HG03045 (cell line): Measurements from ENCODE around the gene TIMP2.
"Not testable (repeated sequence)": the region's sequence is repeated elsewhere in the genome, so short reads cannot be mapped to it uniquely, and the experiment has no call there.

Experiments
- ATAC-seq: cut with Tn5 transposase; IDR thresholded peaks from one replicate; pipeline ENCODE4 v1.9.1; 2021; ENCODE audit warnings: mild to moderate bottlenecking, moderate library complexity; ENCODE audit not compliant: unreplicated experiment

The TIMP2 gene

GRCh38 chr17:78957128-78957527, 31.9 kb upstream of the TIMP2 start:
- ATAC-seq: no peak

DNA sequence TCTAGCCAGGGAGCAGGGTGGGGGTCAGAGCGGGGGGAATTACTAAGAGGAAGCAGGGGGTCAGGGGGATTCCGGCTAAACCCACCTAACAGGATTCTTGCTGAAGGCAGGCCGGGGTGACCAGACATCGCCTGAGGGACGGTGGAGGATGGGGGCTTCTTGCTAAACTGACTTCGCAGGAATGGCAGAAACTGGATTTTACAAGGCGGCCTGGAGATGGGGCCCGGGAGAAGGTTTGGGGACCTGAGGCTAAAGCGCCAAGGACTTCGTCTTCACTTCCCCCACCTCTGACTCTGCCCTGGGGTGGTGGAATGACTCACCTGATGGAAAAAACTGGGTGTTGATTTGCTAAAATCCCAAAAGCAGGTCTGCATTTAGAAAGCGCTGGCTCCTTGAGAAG, 31.1 kb upstream of the TIMP2 start:
- no peak for ATAC-seq

GRCh38 chr17:78954684-78955083, 29.5 kb upstream of the TIMP2 start:
- ATAC-seq: no peak

GRCh38 chr17:78953356-78954350, 28.5 kb upstream of the TIMP2 start:
- ATAC-seq: no peak

- no peak for ATAC-seq
Measured at GRCh38 chr17:78952706-78953105, 27.5 kb upstream of the TIMP2 start.

DNA sequence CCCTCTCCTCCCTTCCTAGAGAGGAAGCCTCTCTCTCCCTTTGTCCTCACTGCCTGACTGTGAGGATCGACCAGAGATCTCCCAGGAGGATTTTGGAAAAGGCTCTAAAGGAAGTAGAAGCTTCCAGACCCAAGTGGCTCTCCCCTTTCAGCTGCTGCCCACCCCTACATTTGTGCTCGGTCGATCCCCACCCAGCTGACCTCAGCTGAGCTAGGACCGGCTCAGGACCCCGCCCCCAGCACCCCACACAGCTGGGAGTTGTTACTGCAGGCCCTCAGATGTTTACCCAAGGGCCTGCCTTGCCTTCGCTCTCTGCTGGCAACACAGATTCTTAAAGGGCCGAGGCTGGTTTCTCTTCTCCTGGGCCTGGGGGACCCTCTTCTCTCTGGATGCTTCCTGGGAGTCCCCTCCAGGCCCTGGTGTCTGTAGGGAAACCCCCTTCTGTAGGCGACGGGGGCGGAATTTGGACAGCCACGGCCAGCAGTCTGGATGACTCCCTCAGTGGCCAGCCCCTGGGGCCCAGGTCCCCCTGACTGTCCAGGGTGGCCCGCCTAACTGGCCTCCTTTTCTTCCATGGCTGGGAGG, 26.9 kb upstream of the TIMP2 start:
- ATAC-seq: no peak

DNA sequence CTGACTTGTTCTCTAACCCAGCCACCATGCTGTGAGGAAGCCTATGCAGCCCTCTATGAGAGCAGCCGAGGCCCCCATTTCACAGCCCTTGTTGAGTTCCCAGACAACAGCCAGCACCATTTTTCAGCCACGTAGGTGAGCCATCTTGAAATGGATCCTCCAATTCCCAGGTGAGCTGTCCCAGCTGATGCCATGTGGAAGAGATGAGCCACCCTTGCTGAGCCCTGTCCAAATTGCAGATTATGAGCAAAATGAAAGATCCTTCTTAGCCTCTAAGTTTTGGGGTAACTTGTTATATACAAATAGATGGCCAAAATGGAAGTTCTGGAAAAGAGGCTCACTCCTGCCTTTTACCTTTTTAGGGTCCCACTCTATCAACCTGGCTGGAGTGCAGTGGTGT, 25.7 kb upstream of the TIMP2 start:
- ATAC-seq: no peak

DNA sequence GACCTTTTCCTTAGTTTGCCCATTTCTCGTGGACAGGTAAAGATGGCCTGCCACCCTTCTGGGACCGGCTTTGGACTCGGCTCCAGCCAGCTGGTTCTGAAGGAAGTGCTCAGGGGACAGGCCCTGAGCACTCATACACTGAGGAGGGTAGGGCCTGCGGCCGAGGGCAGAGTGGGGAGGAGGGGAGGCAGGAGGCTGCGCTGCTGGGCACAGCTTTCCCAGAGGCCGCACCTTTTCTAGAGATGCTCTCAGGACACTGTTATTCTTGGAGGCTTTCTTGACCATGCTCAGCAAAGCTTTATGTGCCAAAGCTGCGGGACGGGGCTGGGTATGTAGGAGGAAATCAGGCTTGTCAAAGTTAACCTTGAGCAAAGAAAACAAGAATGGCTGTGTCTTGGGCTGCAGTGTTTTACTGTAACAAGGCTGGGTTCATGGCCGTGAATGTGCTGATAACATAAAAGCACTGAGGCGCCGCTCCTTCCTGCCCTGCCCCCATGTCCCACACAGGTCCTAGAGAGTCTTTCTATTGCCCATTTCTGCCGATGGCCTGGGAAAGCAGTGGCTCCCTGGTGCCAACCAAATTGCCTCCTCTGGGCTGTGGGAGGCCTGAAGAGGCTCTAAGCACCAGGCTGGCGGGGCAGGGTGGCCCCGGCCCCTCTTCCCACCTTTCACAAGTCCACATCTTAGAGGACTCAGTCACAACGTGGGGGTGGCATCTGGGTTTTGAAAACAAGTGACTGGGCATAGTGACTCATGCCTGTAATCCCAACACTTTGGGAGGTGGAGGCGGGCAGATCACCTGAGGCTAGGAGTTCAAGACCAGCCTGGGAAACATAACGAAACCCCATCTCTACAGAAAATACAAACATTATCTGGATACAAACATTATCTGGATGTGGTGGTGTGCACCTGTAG, 22.3 kb upstream of the TIMP2 start:
- no peak for ATAC-seq

- ATAC-seq: no peak
Measured at GRCh38 chr17:78946631-78947030, 21.4 kb upstream of the TIMP2 start.

DNA sequence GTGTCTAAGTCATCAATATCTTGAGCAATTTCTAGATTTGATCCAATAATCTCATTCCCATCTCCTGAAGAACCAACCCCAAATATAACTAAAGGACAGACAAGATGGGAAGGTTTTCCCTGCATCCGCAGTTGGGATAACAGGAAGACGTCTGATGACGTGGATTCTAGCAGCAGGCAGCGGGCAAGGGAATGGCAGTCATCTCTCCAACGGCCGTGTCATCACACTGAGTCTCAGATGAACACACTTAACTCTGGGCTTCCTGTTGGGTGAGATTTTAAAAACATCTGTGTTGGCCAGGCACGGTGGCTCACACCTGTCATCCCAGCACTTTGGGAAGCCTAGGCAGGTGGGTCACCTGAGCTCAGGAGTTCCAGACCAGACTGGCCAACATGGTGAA, 20.9 kb upstream of the TIMP2 start:
- no peak for ATAC-seq

DNA sequence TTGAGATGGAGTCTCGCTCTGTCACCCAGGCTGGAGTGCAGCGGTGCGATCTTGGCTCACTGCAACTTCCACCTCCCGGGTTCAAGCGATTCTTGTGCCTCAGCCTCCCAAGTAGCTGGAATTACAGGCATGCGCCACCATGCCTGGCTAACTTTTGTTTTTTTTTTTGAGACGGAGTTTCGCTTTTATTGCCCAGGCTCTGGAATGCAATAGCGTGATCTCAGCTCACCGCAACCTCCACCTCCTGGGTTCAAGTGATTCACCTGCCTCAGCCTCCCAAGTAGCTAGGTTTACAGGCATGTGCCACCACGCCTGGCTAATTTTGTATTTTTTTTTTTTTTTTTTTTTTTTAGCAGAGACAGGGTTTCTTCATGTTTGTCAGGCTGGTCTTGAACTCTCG, 20.3 kb upstream of the TIMP2 start:
- not testable (repeated sequence) for ATAC-seq

DNA sequence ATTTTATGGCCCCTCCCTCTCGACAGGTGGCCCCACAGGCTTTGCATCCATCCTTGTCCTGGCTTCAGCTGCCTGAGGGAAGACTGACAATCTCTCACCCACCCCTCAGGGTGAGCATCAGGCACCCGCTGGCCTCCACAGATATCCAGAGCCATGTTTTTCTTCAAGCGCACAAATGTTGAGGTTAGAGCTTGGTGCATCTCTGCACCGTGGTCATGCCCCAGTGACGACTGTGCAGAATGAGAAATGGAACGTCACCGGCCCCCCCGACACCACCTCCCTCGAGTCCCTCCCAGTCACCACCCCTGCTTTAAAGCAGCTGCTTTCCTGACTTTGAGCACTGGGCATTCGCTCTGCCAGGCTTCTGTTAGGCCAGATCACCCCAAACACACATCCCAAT, 19.8 kb upstream of the TIMP2 start:
- ATAC-seq: no peak

DNA sequence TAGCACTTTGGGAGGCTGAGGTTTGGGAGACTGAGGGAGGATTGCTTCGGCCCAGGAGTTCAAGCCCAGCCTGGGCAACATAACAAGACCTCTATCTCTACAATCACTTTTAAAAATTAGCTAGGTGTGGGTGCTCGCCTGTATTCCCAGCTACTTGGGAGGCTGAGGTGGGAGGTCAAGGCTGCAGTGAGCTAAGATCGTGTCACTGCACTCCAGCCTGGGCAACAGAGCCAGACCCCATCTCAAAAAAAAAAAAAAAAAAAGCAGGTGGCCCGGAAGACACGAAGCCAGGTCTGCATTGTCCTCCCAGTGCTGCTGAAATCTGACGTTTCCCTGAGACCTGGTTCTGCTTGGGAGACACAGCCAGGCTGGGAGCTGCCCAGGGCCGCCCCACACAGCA, 18.8 kb upstream of the TIMP2 start:
- ATAC-seq: no peak

DNA sequence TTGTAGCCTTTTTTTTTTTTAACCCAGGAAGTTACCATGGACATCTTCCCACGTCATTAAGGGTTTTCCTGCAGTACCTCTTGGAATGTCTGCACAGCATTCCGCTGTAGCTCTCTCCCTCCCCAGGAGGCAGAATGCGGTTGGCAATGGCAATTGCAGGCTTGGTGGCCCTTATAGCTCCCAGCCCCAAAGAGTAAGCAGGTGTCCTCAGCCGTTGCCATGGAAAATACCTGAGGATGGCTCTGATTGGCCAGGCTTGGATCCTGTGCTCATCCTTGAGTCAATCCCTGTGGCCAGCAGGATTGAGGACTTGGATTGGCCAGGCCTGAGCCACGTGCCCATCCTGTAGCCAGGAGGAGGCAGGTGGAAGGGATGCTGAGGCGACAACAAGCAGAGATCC, 15.5 kb upstream of the TIMP2 start:
- ATAC-seq: no peak

- ATAC-seq: no peak
Measured at GRCh38 chr17:78940258-78940657, 15.1 kb upstream of the TIMP2 start.

- ATAC-seq: no peak
Measured at GRCh38 chr17:78939615-78940014, 14.4 kb upstream of the TIMP2 start.

DNA sequence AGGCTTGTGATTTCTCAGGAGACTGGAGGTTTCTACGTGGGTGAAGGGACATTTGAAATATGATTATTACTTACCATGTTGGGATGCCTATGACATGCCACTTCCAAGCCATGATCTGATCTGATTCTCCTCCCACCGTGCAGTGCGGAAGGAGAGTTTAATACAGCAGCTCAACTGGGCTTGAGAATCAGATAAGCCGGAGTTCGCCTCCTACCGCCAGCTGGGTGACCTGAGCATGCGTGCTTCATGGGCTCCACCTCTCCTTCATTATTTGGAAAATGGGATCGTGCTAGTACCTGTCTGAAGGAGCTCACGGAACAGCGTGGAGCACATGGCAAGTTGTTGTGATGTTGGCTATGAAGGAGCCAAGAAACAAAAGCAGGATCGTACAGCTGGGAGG, 12.4 kb upstream of the TIMP2 start:
- ATAC-seq: no peak

DNA sequence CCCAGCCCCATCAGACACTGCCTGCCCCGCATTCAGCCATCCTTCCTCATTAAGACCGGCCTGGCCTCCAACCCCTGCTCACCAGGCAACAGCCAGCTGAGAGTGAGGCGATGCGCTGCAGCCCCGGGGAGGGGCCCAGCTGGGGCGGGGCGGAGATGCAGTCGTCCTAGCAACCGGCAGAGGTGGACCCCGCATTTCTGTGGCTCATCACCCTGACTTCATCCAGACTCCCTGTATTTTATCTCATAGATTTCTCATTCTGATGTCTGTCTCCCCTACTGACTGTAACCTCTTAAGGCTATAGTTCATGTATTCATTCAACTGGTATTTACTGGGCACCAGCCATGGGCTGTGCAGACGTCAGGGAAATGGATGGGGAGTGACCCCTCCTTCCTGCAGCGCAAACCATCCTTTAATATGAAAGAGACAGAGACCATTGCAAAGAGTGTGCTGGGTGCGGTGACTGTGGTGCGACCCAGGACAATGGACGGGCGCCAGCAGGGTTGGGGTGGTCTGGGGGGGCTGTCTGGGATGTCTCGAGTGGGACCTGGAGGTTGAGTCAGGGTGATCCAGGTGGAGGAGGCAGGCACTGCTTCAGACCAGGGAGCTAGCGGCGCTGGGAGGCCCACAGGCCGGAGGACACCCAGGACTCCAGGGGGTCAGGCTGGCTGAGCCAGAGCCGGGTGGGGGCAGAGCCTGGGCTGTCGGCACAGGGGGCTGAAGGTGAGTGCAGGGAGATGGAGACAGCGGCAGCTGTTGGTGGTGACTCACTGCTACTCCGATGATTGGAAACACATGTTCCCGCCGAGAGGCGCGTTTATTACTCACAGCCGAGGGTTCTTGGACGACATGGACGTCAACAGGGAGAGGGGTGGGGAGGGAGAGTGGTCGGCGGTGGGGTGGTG, 10.5 kb upstream of the TIMP2 start:
- no peak for ATAC-seq

DNA sequence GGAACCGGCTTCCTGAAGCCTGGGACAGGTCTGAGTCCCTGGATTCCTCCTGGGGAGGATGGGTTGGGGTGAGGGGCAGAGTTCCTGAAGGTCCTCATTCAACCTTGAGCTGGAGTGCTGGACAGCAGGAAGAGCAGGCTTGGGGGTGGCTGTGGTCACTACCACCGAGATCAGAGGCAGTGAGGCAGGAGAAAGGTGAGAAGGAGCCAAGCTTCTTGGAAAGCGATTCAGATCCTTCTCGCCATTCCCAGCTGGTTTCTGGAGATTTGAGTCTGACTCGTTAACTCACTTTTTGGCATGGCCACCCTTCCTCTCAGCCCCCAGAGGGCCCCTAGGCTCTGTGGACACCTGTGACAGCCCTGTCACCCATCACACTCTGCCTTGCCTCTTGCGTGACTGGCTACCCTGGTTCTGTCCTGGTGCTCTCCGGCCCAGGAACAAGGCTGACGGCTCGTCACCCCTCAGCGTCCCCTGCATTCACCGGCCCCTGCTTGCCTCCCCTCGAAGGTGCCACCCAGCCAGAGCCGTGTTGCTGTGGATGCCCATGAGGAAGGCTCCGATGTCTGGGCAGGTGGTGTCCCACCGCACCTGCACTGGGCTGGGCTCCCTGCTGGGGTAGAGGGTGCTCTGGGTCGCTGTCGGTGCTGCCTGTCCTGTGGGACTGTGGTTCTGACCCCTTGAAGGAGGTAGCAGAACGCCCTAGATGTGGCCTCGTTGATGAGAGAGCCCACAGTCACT, 9.7 kb upstream of the TIMP2 start:
- no peak for ATAC-seq
